A549 (cell line): ENCODE data around the gene KPNA3.

Experiments
- CHD2 ChIP-seq: fragments of 150-350 bp; IDR thresholded peaks from 2 replicates; pipeline ENCODE4 v1.6.1; 2014; ENCODE audit warnings: low read length; ENCODE audit not compliant: partially characterized antibody
- CTCF ChIP-seq: fragments of >200 bp; sonication (Bioruptor Twin); formaldehyde crosslinking; IDR thresholded peaks from 3 replicates; pipeline ENCODE4 v1.5.1; 2016
- ELK1 ChIP-seq: fragments of 150-350 bp; IDR thresholded peaks from 2 replicates; pipeline ENCODE4 v1.6.1; 2014; ENCODE audit warnings: low read depth, mild to moderate bottlenecking, low read length
- EP300 ChIP-seq, 2 experiments: fragments of >200 bp; sonication (Bioruptor Twin); formaldehyde crosslinking; IDR thresholded peaks; 2 replicates in 1 of 2; 3 replicates in 1 of 2; pipeline ENCODE4 v1.6.1; 2016 to 2017
- HOXB5 ChIP-seq: fragments of 250-450 bp; sonication (Bioruptor Pico); IDR thresholded peaks from 2 replicates; pipeline ENCODE4 v1.5.0; 2020; ENCODE audit warnings: mild to moderate bottlenecking, moderate library complexity
- JUN ChIP-seq, 2 experiments: fragments of >200 bp; sonication (Bioruptor Twin); formaldehyde crosslinking; IDR thresholded peaks; 2 replicates in 1 of 2; 3 replicates in 1 of 2; pipeline ENCODE4 v1.6.1; 2016 to 2017
- PBX3 ChIP-seq: IDR thresholded peaks from 2 replicates; pipeline ENCODE4 v1.6.1; 2012
- REST ChIP-seq: fragments of 200-600 bp; sonication (generic); IDR thresholded peaks from 2 replicates; pipeline ENCODE4 v1.6.1; 2016; ENCODE audit warnings: antibody characterized with exemption, mild to moderate bottlenecking, moderate library complexity
- RFX5 ChIP-seq: fragments of 450-650 bp; IDR thresholded peaks from 2 replicates; pipeline ENCODE4 v1.7.1; 2014; ENCODE audit warnings: antibody characterized with exemption, mild to moderate bottlenecking, moderate library complexity
- RNF2 ChIP-seq: fragments of 200-600 bp; sonication (generic); IDR thresholded peaks from 2 replicates; pipeline ENCODE4 v1.6.1; 2016; ENCODE audit warnings: low read depth, mild to moderate bottlenecking, antibody characterized with exemption, moderate library complexity, borderline replicate concordance

- TF ChIP-seq JUN (IDR thresholded peaks at IDR 0.05), result no peak
- TF ChIP-seq RFX5, result no peak
- no peak for TF ChIP-seq RNF2
- no peak for TF ChIP-seq PBX3
- TF ChIP-seq ELK1, result no peak
- no peak for TF ChIP-seq CTCF
- TF ChIP-seq REST, result no peak
- TF ChIP-seq CHD2, result no peak
- no peak for TF ChIP-seq EP300 (IDR thresholded peaks at IDR 0.05)
- no peak for TF ChIP-seq HOXB5 (CRISPR knock-in tag)
Measured at GRCh38 chr13:49784886-49785570, 7.5 kb downstream of the KPNA3 start.
